GM18511 (cell line): ENCODE data around the gene TCF3.
A peak's percentile ranks its signal among the peaks of the same experiment; 100 is the strongest.

ENCODE experiments used
- ATAC-seq: cut with Tn5 transposase; IDR thresholded peaks from one replicate; pipeline ENCODE4 v1.9.1; 2021; ENCODE audit warnings: mild to moderate bottlenecking, moderate library complexity; ENCODE audit not compliant: unreplicated experiment

Gene TCF3

GRCh38 chr19:1613146-1613545 is 39.3 kb downstream of the TCF3 start:
- no peak for ATAC-seq

- no peak for ATAC-seq
Observed at GRCh38 chr19:1612114-1613086, 40.0 kb downstream of the TCF3 start.

- ATAC-seq = no peak
Observed at GRCh38 chr19:1611353-1611752, 41.1 kb downstream of the TCF3 start.

- no peak for ATAC-seq
Observed at GRCh38 chr19:1610579-1610978, 41.8 kb downstream of the TCF3 start.

- ATAC-seq = no peak
Observed at GRCh38 chr19:1609680-1610474, 42.5 kb downstream of the TCF3 start.

- ATAC-seq = no peak
Observed at GRCh38 chr19:1609103-1609396, 43.4 kb downstream of the TCF3 start.

- ATAC-seq = no peak
Observed at GRCh38 chr19:1608359-1609102, 43.9 kb downstream of the TCF3 start.

- ATAC-seq = no peak
Observed at GRCh38 chr19:1606138-1606651, 46.2 kb downstream of the TCF3 start.

- ATAC-seq = peak; percentile 81
Observed at GRCh38 chr19:1605236-1606137, 46.9 kb downstream of the TCF3 start, which contains the start of gene UQCR11. Gene UQCR11 (minus strand): TSS chr19:1605462. CDS start chr19:1605409, 53 bp downstream.

GRCh38 chr19:1602091-1602707 is 50.2 kb downstream of the TCF3 start:
- ATAC-seq = no peak

GRCh38 chr19:1601613-1602064 is 50.8 kb downstream of the TCF3 start:
- ATAC-seq = no peak

GRCh38 chr19:1599460-1599846 is 53.0 kb downstream of the TCF3 start:
- no peak for ATAC-seq

- no peak for ATAC-seq
Observed at GRCh38 chr19:1598777-1599459, 53.5 kb downstream of the TCF3 start.

GRCh38 chr19:1593501-1593772 is 59.0 kb downstream of the TCF3 start:
- ATAC-seq = no peak

GRCh38 chr19:1592755-1593500 is 59.5 kb downstream of the TCF3 start, which contains the start of gene MBD3:
Gene MBD3 (minus strand): TSS chr19:1592865. CDS start chr19:1592631, 234 bp downstream.
- peak; percentile 75 for ATAC-seq

GRCh38 chr19:1592024-1592754 is 60.2 kb downstream of the TCF3 start:
- peak; percentile 74 for ATAC-seq

GRCh38 chr19:1591421-1592023 is 60.9 kb downstream of the TCF3 start:
- peak; percentile 3 for ATAC-seq
